ENCODE results near the gene TRIM2. TPM values are rescaled to one million over a fixed set of nuclear protein-coding genes. Genes with fewer than 3 reads are reported as not detected.

Gene TRIM2
- total RNA-seq, 8 experiments from 2014 or later: 41.9 to 184 (median 133) TPM

DNA sequence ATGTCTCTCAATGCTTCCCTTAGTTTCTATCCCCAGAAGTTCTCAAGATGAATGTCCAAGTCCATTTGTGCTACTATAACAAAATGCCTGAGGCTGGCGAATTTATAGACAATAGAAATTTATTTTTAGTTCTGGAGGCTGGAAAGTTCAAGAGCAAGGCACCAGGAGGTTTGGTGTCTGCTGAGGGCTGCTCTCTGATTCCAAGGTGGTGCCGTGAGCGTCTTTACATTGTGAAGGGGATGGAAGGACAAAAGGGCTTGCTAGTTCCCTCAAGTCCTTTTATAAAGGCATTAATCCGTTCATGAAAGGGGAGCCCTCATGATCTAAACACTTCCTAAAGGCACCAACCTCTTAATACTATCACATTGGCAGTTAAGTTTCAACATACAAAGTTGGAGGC, 12.3 kb downstream of the TRIM2 start:
- in situ Hi-C loops (cut with MboI; ENCODE audit: low pct_unique_long_range_greater_than_20kb in 2 of 9, low sequenced_read_pairs in 9 of 9, unreplicated experiment in 9 of 9): no loop called here
- no peak overlapping the region for H3K27ac ChIP-seq
- 20 to 100% (median 84%) methylated on average over 1 to 4 of the region's 4 CpGs; no CpG with 5 or more reads in 2 of the 10 experiments for WGBS, 10 experiments
- no peak overlapping the region for H3K4me3 ChIP-seq
- ATAC-seq (replicated peaks in 6 of 8): no peak
- H3K4me1 ChIP-seq (replicated peaks in 1 of 2): peaks cover 30 to 44% of the 10 kb centered on the region in 2 donors

DNA sequence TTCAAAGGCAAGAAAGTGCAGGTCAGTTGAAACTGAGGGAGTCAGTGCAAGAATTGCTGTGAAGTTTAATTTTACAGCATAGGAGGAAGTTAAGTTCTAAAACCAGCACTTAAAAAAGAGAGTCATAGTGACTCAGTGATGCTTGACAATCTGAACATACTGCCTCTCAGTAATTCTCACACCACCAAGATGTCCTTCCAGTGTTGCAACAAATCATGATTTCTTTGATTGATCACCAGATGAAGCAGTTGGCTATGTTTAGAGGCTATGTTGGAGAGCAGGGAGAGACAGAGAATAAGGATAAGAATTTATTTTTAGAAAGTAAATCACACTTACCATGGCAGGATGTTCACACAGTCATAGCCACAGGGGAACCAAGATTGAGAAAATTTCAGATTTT, 13.2 kb downstream of the TRIM2 start:
- no peak overlapping the region for H3K27ac ChIP-seq

DNA sequence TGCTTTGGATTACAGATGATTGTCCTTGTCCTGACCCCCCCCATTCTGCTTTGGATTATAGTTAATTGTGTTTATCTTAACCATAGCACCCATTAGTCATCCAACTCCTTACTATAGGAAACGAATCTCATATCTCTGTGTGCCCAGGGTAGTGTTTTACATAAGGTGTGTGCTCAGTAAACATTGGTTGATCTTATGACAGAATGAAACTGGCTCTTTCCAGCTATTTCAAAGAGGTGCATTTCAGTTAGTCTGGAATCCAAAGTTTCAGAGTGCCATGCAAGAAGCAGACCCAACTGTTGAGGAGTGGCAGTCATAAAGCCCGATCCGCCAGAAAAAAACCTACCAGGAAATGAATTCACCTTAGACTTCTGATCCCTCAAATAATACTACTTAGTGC, 14.7 kb downstream of the TRIM2 start:
- peaks cover 15 to 35% of the 10 kb centered on the region in 2 donors for H3K4me1 ChIP-seq (replicated peaks in 1 of 2)
- no peak overlapping the region for H3K27ac ChIP-seq
- 38 to 100% (median 90%) methylated on average over 1 to 3 of the region's 3 CpGs; no CpG with 5 or more reads in 3 of the 10 experiments for WGBS, 10 experiments
- ATAC-seq (replicated peaks in 6 of 8): no peak
- in situ Hi-C loops (cut with MboI; ENCODE audit: low pct_unique_long_range_greater_than_20kb in 2 of 9, low sequenced_read_pairs in 9 of 9, unreplicated experiment in 9 of 9): no loop called here
- H3K4me3 ChIP-seq: no peak overlapping the region

More for the DNA sequence above, 13.2 kb downstream of the TRIM2 start:
- peak in 6 of 8 experiments; percentile 6 to 62 (median 26) for ATAC-seq (replicated peaks in 6 of 8)
- H3K4me1 ChIP-seq (replicated peaks in 1 of 2): peaks cover 22 to 42% of the 10 kb centered on the region in 2 donors
- no peak overlapping the region for H3K4me3 ChIP-seq
- in situ Hi-C loops (cut with MboI; ENCODE audit: low pct_unique_long_range_greater_than_20kb in 2 of 9, low sequenced_read_pairs in 9 of 9, unreplicated experiment in 9 of 9): no loop called here

DNA sequence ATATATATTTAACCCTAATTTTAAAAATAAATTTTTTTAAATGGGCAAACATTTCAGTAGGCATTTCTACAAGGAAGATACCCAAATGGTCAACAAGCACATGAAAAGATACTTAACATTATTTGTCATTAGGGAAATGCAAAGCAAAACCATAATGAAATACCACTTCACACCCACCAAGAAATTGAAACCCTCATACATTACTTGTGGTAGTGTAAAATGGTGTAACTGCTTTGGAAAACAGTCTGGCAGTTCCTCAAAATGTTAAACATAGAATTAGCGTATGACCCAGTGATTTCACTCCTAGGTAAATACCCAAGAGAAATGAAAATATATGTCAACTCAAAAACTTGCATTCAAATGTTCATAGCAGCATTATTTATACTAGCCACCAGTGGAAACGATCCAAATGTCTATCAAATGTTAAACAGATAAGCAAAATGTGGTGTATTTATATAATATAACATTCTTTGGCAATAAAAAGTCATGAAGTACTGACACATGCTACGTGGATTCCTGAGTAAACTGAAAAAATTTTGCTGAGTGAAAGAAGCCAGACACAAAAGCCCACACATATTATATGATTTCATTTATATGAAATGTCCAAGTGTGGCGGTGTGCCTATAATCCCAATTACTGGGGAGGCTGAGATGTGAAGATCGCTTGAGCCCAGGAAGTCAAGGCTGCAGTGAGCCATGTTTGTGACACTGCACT, 16.6 kb downstream of the TRIM2 start:
- Histone ChIP-seq H3K4me1 (replicated peaks in 1 of 2) (peaks cover 10 to 25% of the 10 kb centered on the region in 2 donors), H3K27ac (no peak overlapping the region), H3K4me3 (no peak overlapping the region)
- in situ Hi-C loops (cut with MboI; ENCODE audit: low pct_unique_long_range_greater_than_20kb in 2 of 9, low sequenced_read_pairs in 9 of 9, unreplicated experiment in 9 of 9): no loop called here
- 40 to 100% (median 94%) methylated on average over 2 to 5 of the region's 5 CpGs; no CpG with 5 or more reads in 1 of the 10 experiments for WGBS, 10 experiments
- ATAC-seq (replicated peaks in 6 of 8): no peak

DNA sequence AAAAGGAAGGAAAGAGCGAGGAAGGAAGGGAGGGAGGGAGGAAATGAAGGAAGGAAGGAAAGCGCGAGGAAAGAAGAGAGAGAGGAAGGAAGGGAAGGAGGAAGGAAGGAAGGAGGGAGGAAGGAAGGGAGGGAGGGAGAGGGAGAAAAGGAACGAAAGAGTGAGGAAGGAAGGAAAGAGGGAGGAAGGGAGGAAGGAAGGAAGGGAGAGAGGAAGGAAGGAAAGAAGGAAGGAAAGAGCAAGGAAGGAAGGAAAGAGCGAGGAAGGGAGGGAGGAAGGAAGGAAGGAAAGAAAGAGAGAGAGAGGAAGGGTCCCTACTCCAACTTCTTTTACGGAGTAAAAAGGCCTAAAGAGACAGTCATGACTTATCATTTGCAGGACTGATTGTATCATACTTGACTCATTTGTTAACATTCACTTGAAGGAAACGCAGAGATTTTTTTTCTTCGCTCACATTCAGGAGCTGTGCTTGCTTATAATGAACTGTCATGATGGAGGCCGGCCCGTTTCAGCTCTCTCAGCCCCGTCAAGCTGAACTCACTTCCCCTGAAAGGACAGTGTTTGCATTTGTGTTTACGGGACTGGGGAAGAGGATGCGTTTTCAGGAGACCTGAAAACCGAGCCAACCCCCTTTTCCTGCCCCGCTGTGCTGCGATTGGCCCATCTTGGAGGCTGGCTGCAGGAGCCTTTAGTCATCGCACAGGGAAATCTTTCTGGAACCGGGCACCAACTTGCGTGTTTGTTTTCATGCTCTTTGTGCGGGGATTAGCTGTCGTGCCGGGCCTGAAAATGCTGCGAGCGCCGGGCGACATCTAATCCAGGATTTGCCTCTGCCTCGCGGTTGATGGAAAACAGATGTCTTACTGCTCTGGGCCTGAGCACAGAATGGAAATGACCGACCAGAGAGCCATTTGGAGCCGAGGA, 17.8 kb downstream of the TRIM2 start:
- WGBS, 10 experiments: 2 to 50% (median 29%) methylated on average over 2 to 24 of the region's 30 CpGs; no CpG with 5 or more reads in 1 of the 10 experiments
- H3K27ac ChIP-seq: peak overlapping the region; percentile 82 to 93
- in situ Hi-C loops (cut with MboI; ENCODE audit: low pct_unique_long_range_greater_than_20kb in 2 of 9, low sequenced_read_pairs in 9 of 9, unreplicated experiment in 9 of 9): no loop called here
- peaks cover 8 to 21% of the 10 kb centered on the region in 2 donors for H3K4me1 ChIP-seq (replicated peaks in 1 of 2)
- peak; percentile 40 to 75 (median 66) for ATAC-seq (replicated peaks in 6 of 8)
- peak overlapping the region; percentile 39 to 64 (median 52) for H3K4me3 ChIP-seq

DNA sequence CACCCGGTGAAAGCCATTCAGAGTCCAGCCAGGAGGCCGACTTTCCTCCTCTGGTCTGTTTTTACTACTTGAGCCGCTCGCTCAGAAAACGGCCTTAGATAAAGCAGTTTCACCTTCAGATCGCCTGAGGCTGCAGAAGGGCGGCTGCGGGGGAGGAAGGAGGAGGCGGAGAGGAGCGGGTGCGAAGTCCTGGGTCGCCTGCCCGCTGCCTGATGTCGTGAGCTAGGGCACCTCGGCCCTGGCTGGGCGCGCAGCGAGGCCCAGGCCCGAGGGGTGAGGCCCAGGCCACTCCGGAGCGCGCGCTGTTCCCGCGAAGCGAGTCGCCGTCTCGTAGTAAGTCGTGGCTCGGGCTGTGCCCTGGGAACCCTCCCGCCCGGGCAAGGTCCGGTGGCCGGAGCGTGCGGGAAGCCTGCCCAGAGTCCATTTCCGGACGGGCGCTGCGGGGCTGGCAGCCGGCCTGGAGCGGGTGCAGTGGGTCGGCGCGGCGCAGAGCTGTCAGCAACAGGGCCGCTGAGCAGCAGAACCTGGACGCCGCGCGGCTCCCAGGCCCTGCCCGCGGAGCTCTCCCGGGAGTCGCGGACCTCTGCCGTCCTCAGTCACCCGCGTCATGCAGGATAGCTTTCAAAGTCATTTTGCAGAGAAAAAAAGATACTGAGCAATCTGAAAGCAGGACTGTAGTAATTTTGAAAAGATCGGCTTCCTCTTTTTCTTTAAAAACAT, 18.6 kb downstream of the TRIM2 start:
- Histone ChIP-seq H3K27ac (peak overlapping the region; percentile 82 to 93), H3K4me3 (peak overlapping the region; percentile 39 to 64 (median 52)), H3K4me1 (replicated peaks in 1 of 2) (peaks cover 14 to 29% of the 10 kb centered on the region in 2 donors)
- peak; percentile 55 to 78 (median 72) for ATAC-seq (replicated peaks in 6 of 8)
- WGBS, 10 experiments: 0 to 4% (median 0%) methylated on average over 1 to 37 of the region's 61 CpGs; no CpG with 5 or more reads in 2 of the 10 experiments
- in situ Hi-C loops (cut with MboI; ENCODE audit: low pct_unique_long_range_greater_than_20kb in 2 of 9, low sequenced_read_pairs in 9 of 9, unreplicated experiment in 9 of 9): no loop called here

DNA sequence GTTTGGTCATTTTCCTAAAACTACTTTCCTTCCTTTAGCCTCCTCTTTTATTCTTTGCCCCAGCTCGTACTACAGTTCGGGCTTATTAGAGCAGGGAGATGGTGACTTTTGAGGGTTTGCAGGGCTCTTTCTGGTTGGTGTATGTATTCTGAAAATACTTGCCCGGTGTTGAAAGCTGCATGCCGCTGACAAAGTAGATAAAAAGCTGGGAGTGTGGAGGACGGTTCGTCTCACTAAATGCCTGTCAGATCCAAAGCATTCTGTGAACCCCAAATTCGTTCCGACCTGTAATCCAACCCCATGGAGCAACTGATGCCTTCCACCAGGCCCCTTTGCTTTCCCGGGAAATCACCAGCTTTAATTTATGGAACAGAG, 19.2 kb downstream of the TRIM2 start:
- Histone ChIP-seq H3K4me1 (replicated peaks in 1 of 2) (peaks cover 19 to 35% of the 10 kb centered on the region in 2 donors), H3K4me3 (peak overlapping the region; percentile 39 to 64 (median 52)), H3K27ac (peak overlapping the region; percentile 82 to 93)
- ATAC-seq (replicated peaks in 6 of 8): peak in 2 of 8 experiments; percentile 3 to 7
- in situ Hi-C loops (cut with MboI; ENCODE audit: low pct_unique_long_range_greater_than_20kb in 2 of 9, low sequenced_read_pairs in 9 of 9, unreplicated experiment in 9 of 9): no loop called here
- 0 to 13% (median 0%) methylated on average over 2 to 8 of the region's 9 CpGs; no CpG with 5 or more reads in 1 of the 10 experiments for WGBS, 10 experiments

DNA sequence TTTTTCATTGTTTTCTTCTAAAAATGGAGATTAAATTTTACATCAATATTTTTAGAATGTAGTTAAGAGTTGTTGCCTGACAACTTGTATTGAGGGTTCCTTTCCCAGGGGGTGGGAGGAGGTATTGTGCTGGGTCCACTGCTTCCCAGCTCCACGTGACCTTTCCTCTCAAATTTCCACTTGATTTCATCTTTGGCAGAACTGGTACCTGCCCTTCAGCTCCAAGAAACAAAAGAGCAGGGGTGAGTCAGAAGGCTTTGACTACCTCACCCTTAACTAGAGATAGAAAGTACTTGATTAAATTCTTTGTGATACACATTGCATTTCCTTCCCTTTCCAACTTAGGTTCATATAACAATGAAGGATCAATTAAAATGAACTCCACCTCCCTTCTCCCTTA, 19.7 kb downstream of the TRIM2 start:
- in situ Hi-C loops (cut with MboI; ENCODE audit: low pct_unique_long_range_greater_than_20kb in 2 of 9, low sequenced_read_pairs in 9 of 9, unreplicated experiment in 9 of 9): no loop called here
- ATAC-seq (replicated peaks in 6 of 8): peak in 5 of 8 experiments; percentile 2 to 16 (median 9)
- no peak overlapping the region for H3K27ac ChIP-seq
- H3K4me1 ChIP-seq (replicated peaks in 1 of 2): peaks cover 24 to 40% of the 10 kb centered on the region in 2 donors
- WGBS, 10 experiments: 0 to 29% (median 0%) methylated on average over 1 of the region's 1 CpG; no CpG with 5 or more reads in 5 of the 10 experiments
- H3K4me3 ChIP-seq: peak overlapping the region; percentile 39 to 64 (median 52)

DNA sequence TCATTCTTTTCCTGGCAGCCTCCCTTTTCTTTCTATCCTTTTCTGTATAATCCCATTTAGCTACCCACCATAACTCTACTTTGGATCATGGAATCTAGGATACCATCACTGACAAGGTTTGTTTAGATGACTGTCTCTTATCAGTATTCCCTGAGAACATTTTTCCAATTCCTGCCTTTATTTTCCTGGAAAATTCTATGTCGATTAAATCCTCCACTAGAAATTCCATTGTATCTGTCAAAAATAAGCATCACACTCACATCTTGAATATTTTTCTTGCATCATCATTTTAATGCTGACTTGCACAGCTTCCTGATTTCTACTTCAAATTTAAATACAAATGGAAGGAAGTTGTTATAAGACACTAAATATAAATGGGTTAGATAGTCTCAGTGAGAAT, 20.2 kb downstream of the TRIM2 start:
- WGBS, 10 experiments: 14 to 100% (median 80%) methylated on average over 1 of the region's 1 CpG; no CpG with 5 or more reads in 3 of the 10 experiments
- no peak overlapping the region for H3K27ac ChIP-seq
- no peak for ATAC-seq (replicated peaks in 6 of 8)
- peak overlapping the region in 4 of 5 donors; percentile 39 to 64 (median 50) for H3K4me3 ChIP-seq
- in situ Hi-C loops (cut with MboI; ENCODE audit: low pct_unique_long_range_greater_than_20kb in 2 of 9, low sequenced_read_pairs in 9 of 9, unreplicated experiment in 9 of 9): no loop called here
- H3K4me1 ChIP-seq (replicated peaks in 1 of 2): peaks cover 28 to 45% of the 10 kb centered on the region in 2 donors

DNA sequence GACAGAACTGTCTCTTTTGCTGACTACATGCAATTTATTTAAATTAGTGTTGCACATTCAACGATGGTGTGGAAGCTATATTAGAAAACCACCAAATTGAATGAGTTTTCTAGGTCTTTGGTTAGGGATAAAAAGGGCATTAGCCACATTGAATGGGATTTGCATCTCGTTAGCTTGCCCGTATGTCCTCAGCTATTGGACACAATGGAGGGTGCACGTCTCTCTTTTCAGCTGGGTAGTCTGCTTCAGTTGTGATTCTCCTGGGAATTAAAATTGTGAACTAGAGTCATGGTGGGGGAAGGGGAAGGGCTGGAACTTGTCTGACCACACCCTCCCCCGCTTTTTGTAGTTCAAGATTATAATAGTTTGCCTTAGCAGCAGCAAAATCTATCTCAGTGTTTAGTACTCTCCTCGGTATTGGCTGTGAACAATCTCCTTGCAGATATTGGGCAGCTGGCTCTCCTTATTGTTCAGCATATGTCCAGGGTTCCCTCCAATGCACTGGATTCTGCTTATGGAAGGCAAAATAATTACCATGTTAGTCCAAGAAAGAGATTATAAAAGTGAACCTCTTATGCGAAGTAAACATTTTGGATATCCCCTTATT, 23.3 kb downstream of the TRIM2 start:
- 38 to 100% (median 54%) methylated on average over 1 to 6 of the region's 7 CpGs; no CpG with 5 or more reads in 2 of the 10 experiments for WGBS, 10 experiments
- Histone ChIP-seq H3K4me3 (peak overlapping the region in 1 of 5 donors; percentile 0), H3K4me1 (replicated peaks in 1 of 2) (peaks cover 30 to 49% of the 10 kb centered on the region in 2 donors), H3K27ac (no peak overlapping the region)
- peak in 5 of 8 experiments; percentile 5 to 59 (median 45) for ATAC-seq (replicated peaks in 6 of 8)
- in situ Hi-C loops (cut with MboI; ENCODE audit: low pct_unique_long_range_greater_than_20kb in 2 of 9, low sequenced_read_pairs in 9 of 9, unreplicated experiment in 9 of 9): no loop called here

DNA sequence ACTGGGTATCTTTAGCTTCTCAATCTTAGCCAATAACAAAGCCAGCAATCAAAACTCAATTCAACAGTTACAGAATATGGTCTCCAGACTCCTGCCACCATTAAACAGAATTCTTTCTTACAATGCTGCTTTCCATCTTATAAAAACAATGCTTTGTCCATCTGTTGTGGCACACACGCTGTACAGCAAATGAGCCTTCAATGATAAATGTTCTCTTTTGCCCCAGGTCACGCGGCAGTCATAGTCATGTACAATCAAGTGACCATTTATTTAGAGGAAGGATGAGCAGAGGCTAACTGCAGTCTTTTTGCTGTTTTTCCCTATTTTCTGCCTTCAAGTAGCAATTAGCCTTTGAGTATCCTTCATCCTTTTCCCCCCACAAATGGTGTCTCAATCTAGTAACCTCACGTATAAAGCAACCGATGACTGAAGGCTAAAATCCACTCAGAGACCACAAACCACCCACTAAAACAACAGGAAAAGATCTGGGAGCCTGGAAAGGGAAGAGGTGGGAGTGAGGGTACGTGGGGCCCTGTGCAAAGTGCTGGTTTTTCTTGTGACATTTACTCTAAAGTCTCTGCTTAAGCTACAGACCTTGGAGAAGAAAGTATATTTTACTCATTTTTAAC, 24.4 kb downstream of the TRIM2 start:
- Histone ChIP-seq H3K4me3 (peak overlapping the region in 1 of 5 donors; percentile 0), H3K27ac (no peak overlapping the region), H3K4me1 (replicated peaks in 1 of 2) (peaks cover 38 to 59% of the 10 kb centered on the region in 2 donors)
- in situ Hi-C loops (cut with MboI; ENCODE audit: low pct_unique_long_range_greater_than_20kb in 2 of 9, low sequenced_read_pairs in 9 of 9, unreplicated experiment in 9 of 9): no loop called here
- WGBS, 10 experiments: 0 to 92% (median 35%) methylated on average over 1 to 6 of the region's 6 CpGs; no CpG with 5 or more reads in 1 of the 10 experiments
- peak in 5 of 8 experiments; percentile 47 to 73 (median 63) for ATAC-seq (replicated peaks in 6 of 8)

DNA sequence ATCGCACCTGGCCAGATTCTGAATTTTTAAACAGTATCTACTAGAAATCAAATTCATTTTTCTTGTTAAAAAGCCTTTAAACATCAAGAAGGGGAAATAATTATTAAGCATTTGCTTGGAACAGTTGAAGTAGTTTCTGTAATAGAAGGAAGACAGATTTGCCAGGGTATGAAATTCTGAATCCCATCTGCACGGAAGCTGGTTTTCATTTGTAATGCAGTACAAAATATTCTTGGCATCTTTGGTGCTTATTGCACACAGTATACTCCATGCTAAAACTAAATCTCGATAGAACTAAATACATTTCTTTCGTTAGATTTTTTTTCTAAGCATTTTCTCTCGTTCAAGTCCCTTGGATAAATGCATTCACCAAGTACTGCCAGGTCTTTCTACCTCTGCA, 25.3 kb downstream of the TRIM2 start:
- H3K4me1 ChIP-seq (replicated peaks in 1 of 2): peaks cover 44 to 64% of the 10 kb centered on the region in 2 donors
- H3K4me3 ChIP-seq: no peak overlapping the region
- H3K27ac ChIP-seq: no peak overlapping the region
- no peak for ATAC-seq (replicated peaks in 6 of 8)
- in situ Hi-C loops (cut with MboI; ENCODE audit: low pct_unique_long_range_greater_than_20kb in 2 of 9, low sequenced_read_pairs in 9 of 9, unreplicated experiment in 9 of 9): no loop called here
- 19 to 100% (median 90%) methylated on average over 2 to 5 of the region's 5 CpGs for WGBS, 10 experiments

Measured in motor neuron (in vitro differentiated cells).